Suppressor macrophage treated with lipopolysaccharide for 4 hours (primary cell): ENCODE measurements around the gene CAPN2.

Experiments used
- DNase-seq: peaks from one replicate; pipeline ENCODE4 v3.0.0-alpha.2; 2020

The CAPN2 gene

GRCh38 chr1:223712194-223712849 lies at the start of gene CAPN2:
CAPN2 (plus strand) TSS chr1:223712539; CDS start chr1:223712641, 102 bp downstream.
- peak; percentile 94 for DNase-seq

DNA sequence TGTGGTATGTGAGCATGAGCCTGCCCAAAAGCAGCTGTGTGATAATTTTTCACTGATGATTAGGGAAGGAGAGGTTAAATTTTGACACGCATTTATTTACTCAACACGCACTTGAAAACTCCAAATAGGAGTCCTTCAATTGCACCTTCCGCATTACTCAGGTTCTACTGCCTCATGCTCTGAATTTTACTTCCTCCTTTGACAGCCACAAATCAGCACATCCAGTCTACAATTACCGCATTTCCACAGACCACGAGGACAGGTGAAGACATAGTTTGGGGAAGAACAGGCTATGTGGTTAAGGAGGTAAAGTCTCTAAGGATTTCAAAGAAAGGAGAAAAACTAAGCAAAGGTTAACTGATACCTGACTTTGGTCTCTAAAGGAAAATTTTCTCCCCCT lies 49.4 kb upstream of the CAPN2 start:
- DNase-seq = no peak

- DNase-seq = no peak
Observed at GRCh38 chr1:223664106-223664505, 48.2 kb upstream of the CAPN2 start.

- no peak for DNase-seq
Observed at GRCh38 chr1:223665592-223666312, 46.6 kb upstream of the CAPN2 start, which contains the start of gene CAPN8. CAPN8 (minus strand) TSS chr1:223665701; CDS start chr1:223665646, 55 bp downstream.

DNA sequence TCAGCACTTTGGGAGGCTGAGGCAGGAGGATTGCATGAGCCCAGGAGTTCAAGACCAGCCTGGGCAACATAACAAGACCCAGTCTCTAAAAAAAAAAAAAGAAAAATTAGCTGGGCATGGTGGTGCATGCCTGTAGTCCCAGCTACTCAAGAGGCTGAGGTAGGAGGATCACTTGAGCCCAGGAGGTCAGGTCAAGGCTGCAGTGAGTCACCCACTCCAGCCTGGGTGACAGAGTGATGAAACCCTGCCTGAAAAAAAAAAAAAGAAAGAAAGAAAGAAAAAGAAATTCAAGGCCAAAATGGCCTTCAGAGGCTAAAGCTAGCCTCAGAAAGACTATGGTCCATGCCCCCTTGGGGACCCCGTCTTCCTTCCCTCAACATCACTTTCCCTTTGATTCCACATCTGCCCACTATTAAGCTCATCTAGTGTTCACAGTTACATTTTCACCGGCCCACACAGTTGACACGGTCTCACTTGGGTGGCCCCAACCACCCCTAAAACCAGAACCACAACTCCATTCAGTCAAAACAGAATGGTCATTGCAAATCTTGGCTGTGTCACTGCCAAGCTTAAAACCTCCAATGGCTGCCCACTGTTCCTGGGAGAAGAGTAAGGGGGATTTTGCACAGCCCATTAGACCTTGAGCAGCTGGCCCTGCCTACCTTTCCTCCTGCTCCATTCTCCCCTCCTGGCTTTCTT lies 44.7 kb upstream of the CAPN2 start:
- no peak for DNase-seq

GRCh38 chr1:223669003-223669795 lies 43.1 kb upstream of the CAPN2 start:
- DNase-seq = no peak

DNA sequence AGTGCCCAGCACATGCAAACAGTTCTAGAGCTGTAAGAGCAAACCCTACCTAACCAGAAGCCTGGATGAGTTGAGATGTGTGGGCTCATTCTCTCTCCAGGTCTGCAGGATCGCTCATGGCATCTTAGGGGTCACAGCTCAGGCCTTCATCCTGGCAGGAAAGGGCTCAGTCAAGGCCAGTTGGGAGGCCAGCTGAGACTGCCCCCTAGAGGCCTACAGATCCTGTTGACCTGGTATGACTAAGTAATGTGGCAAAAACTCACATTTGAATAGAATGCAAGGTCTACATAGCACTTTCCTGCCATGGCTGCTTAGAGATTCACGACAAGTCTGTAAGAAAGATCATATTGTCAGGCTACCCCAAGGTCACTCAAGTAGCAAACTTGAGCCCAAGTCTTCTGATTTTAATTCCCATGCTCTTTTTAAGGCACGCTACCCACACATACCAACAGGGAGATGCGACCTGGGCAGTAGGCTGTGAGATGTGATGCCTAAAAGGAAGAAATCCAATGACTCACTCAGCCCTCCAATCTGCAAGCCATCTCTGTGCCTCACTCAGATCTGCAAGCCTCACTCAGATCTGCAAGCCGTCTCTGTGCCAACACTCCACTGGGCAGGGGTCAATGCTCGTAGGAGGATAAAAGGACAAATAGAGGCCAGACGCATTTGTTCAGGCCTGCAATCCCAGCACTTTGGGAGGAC lies 41.7 kb upstream of the CAPN2 start:
- DNase-seq = peak; percentile 38

DNA sequence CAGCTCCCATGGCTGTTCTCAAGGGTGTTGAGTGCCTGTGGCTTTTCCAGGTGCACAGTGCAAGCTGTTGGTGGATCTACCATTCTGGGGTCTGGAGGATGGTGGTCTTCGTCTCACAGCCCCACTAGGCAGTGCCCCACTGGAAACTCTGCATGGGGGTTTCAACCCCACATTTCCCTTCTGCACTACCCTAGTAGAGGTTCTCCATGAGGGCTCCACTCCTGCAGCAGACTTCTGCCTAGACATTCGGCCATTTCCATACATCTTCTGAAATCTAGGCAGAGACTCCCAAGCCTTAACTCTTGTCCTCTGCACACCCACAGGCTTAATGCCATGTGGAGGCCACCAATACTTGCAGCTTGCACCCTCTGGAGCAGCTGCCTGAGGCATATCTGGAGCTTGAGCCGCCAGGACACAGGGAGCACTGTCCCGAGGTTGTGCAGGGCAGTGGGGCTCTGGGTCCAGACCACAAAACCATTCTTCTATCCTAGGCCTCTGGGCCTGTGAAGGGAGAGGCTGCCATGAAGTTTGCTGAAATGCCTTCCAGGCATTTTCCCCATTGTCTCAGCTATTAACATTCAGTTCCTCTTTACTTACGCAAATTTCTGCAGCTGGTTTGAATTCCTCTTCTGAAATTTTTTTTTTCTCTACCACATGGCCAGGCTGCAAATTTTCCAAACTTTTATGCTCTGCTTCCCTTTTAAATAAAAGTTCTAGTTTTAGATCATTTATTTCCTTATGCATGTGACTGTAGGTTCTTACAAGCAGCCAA lies 38.0 kb upstream of the CAPN2 start:
- DNase-seq = peak; percentile 66

DNA sequence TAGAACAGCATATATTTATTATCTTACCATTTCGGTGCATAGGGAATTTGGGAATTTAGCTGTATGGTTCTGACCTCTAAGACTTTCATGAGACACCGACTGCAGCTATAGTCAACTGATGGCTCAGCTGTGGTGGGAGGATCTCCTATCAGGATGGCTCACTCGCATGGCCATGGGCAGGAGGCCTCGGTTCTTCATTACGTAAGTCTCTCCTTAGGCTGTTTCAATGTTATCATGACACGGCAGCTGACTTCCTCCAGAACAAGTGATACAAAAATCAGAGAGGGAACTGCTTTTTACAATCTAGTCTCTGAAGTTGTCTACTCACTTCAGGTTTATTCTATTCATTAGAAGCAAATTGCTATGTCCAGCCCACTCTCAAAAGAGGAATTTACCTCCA lies 33.5 kb upstream of the CAPN2 start:
- DNase-seq = peak; percentile 83

DNA sequence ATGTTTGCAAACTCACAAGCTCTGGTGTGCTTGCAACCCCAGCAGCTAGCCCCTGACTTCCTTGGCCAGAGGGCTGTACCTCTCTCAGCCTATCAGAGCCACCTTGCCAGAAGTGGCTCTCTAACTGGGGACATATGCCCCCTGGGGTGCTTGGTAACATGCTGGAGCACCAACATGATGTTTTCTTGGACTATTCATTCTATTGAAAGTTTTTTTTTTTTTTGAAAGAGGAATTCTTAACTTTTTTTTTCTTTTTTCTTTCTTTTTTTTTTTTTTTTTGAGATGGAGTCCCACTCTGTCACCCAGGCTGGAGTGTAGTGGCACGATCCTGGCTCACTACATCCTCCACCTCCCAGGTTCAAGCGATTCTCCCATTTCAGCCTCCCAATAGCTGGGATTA lies 32.2 kb upstream of the CAPN2 start:
- no peak for DNase-seq

- no peak for DNase-seq
Observed at GRCh38 chr1:223682502-223682901, 29.8 kb upstream of the CAPN2 start.

GRCh38 chr1:223683586-223684487 lies 28.5 kb upstream of the CAPN2 start:
- DNase-seq = peak; percentile 61

- DNase-seq = no peak
Observed at GRCh38 chr1:223684488-223684792, 27.9 kb upstream of the CAPN2 start.

GRCh38 chr1:223691121-223691520 lies 21.2 kb upstream of the CAPN2 start:
- DNase-seq = no peak

DNA sequence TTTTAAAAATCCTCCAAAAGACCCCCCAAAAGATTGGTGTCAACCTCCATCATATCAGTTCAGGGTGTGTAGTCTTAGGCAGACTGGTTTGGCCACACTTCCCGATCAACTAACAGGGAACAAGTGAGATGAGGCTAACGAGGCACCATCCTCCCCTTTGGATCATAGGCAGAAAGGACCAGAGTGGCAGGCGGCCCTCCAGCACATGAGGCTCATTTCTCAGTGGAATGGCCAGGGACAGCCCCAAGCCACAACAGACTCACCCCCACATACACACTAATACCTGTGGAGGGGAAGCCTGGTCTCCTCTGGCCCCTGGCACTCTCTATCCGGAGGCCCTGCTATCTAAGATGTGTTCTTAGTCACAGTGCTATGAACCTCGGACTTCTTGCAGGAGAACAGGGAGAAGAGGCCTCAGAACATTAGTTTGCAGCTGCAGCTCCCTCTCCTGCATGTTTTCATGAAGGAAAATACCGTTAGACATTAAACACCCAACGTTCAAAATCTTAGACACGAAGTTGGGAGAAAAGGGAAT lies 17.3 kb upstream of the CAPN2 start:
- no peak for DNase-seq

GRCh38 chr1:223695941-223696340 lies 16.4 kb upstream of the CAPN2 start:
- DNase-seq = no peak

DNA sequence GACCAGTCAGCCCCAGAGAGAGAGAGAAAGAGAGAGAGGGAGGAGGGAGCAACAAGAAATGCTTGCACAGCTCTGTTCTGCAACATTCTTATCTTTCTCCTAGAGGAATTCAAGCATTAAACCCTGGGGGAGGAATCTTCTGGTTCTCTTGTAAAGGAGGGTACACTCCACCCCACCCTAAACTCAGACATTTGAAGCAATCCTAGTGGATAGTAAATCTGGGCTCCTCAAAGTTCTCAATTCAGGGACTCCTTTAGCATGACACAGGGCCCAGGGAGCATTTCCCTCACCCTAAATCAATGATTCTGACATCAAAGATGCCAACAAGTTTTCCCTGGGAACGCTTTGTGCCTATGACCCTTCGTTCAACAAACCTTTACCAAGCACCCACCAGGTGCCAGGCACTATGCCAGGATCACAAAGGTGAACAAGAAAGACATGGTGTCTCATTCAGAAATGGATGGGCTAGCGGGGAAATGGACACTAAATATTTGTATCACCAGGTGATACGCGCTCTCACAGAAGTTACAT lies 11.9 kb upstream of the CAPN2 start:
- no peak for DNase-seq

DNA sequence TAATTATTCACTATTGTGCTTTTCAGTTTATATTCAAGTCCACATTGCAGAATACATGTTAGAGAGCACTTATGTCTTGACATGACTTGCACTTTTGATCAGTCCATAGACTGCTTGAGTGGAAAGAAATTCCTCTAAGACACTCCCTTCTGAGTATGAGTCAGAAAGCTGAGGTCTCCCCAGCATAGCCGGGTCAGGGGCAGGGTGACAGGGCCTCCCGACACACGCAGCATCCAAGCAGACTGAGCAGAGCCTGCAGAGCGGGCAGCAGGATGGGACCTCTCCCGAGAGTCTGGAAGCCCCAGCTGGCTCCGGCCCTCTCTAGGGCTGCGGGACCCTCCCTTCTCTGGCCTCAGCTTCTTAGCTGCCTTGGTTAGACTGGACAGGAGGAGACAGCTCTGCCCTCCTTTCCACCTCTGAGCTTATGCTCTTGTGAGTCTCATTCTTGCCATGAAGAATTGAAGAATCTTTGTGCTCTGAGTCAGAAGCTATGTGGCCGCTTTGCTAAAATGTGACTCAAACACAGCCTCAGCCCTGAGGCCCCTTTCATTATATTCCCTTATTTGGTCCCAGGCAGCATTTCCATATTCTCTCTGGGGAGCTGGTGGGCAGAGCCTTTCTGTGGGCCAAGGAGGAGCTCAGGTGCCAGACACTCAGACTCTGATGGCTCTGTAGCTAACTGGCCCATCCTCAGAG lies 11.2 kb upstream of the CAPN2 start:
- peak; percentile 58 for DNase-seq
